ENCODE results near the gene UBQLN4.

UBQLN4 gene

DNA sequence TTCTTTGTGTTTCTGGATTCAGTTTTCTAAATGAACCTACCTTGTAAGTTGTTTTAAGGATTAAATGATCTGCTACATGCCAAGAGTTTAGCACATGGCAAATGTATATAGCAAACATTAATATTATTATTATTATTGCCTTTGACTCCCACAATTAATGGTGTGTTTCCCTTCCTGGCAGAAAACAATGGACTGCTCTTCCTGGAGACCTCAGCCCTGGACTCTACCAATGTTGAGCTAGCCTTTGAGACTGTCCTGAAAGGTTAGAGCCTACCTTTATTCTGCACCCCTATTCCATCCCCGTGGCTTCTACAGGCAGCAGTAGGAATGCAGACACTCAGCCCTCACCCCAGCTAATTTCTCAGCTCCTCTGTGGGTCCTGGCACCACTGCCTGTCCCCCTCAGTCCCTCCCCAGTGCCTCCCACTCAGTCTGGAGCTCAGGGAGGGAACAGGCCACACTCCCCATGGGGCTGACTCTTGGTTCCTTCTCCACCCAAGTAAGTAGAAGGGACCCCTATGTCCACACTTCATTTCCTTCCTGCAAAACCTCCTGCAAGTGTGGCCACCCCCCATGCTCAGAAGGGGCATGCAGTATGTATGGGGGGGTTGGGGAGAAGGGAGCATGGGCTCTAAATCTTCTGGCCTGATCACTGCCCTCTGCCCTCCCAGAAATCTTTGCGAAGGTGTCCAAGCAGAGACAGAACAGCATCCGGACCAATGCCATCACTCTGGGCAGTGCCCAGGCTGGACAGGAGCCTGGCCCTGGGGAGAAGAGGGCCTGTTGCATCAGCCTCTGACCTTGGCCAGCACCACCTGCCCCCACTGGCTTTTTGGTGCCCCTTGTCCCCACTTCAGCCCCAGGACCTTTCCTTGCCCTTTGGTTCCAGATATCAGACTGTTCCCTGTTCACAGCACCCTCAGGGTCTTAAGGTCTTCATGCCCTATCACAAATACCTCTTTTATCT lies 16.2 kb upstream of the UBQLN4 start:
- Histone ChIP-seq H3K9me3 (ENCODE audit: control insufficient read depth, insufficient read depth, low read length) (no peaks in the 10 kb centered on the region), H3K27me3 (ENCODE audit: control insufficient read depth, insufficient read depth, low read length) (no peaks in the 10 kb centered on the region), H3K9ac (ENCODE audit: low read depth, low read length) (no peak overlapping the region), H3K36me3 (ENCODE audit: control insufficient read depth, insufficient read depth, low read length) (no peaks in the 10 kb centered on the region), H3K4me1 (ENCODE audit: control insufficient read depth, insufficient read depth, low read length) (peaks cover 23% of the 10 kb centered on the region), H3K4me3 (ENCODE audit: low read depth, low read length) (no peak overlapping the region)

DNA sequence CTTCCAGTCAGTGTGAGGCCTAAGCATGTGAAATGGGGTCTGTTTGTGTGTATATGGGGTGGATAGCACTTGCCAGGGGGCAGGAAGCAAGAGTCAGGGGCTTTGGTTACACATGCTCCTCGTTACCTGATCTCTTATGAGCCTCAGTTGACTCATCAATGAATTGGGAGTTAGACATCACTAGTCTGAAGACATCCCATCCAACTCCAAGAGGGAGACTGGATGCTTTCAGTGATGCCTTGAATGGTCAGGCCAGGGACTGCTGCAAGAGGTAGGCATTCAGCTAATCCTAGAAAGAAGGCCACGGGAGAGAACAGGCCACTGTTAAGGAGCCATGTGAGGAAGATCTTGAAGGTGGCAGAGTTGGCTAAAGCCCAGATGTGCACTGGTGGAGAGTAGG lies 13.7 kb upstream of the UBQLN4 start:
- no peaks in the 10 kb centered on the region for H3K9me3 ChIP-seq (ENCODE audit: control insufficient read depth, insufficient read depth, low read length)
- H3K4me3 ChIP-seq (ENCODE audit: low read depth, low read length): no peak overlapping the region
- no peaks in the 10 kb centered on the region for H3K36me3 ChIP-seq (ENCODE audit: control insufficient read depth, insufficient read depth, low read length)
- H3K4me1 ChIP-seq (ENCODE audit: control insufficient read depth, insufficient read depth, low read length): peaks cover 7% of the 10 kb centered on the region
- no peak overlapping the region for H3K9ac ChIP-seq (ENCODE audit: low read depth, low read length)
- H3K27me3 ChIP-seq (ENCODE audit: control insufficient read depth, insufficient read depth, low read length): no peaks in the 10 kb centered on the region

DNA sequence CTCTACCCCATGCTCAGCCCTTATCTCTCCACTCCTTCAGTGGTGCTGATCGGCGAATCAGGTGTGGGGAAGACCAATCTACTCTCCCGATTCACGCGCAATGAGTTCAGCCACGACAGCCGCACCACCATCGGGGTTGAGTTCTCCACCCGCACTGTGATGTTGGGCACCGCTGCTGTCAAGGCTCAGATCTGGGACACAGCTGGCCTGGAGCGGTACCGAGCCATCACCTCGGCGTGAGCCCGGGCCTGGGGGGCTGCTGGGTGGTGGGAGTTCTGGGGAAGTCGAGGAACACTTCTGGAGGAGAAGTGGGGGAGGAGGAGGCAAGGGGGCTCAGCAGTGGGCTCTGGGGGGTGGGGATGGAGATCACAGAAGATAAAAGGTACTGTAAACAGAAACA lies 12.3 kb upstream of the UBQLN4 start:
- Histone ChIP-seq H3K27me3 (ENCODE audit: control insufficient read depth, insufficient read depth, low read length) (peaks cover 4% of the 10 kb centered on the region), H3K9me3 (ENCODE audit: control insufficient read depth, insufficient read depth, low read length) (no peaks in the 10 kb centered on the region), H3K4me3 (ENCODE audit: low read depth, low read length) (no peak overlapping the region), H3K4me1 (ENCODE audit: control insufficient read depth, insufficient read depth, low read length) (peaks cover 11% of the 10 kb centered on the region), H3K9ac (ENCODE audit: low read depth, low read length) (no peak overlapping the region), H3K36me3 (ENCODE audit: control insufficient read depth, insufficient read depth, low read length) (no peaks in the 10 kb centered on the region)

DNA sequence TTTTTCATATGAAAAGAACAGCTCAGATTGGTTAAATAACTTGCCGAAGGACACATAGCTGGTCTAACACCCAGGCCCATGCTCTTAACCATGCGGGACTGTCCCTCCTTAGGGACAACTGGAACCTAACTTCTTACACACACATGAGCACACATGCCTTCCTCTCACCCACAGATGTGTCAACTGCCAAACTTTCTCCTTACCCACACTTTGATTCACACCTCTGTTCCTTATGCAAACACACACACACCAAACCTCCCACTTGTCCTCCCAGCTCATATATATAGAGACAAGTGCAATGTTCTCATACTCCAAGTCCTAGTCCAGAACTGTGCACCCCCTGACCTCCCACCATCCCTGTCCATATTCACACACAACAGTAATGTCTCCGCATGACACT lies 11.6 kb upstream of the UBQLN4 start:
- Histone ChIP-seq H3K27me3 (ENCODE audit: control insufficient read depth, insufficient read depth, low read length) (peaks cover 4% of the 10 kb centered on the region), H3K4me1 (ENCODE audit: control insufficient read depth, insufficient read depth, low read length) (peaks cover 11% of the 10 kb centered on the region), H3K9me3 (ENCODE audit: control insufficient read depth, insufficient read depth, low read length) (no peaks in the 10 kb centered on the region), H3K9ac (ENCODE audit: low read depth, low read length) (no peak overlapping the region), H3K4me3 (ENCODE audit: low read depth, low read length) (no peak overlapping the region), H3K36me3 (ENCODE audit: control insufficient read depth, insufficient read depth, low read length) (no peaks in the 10 kb centered on the region)

DNA sequence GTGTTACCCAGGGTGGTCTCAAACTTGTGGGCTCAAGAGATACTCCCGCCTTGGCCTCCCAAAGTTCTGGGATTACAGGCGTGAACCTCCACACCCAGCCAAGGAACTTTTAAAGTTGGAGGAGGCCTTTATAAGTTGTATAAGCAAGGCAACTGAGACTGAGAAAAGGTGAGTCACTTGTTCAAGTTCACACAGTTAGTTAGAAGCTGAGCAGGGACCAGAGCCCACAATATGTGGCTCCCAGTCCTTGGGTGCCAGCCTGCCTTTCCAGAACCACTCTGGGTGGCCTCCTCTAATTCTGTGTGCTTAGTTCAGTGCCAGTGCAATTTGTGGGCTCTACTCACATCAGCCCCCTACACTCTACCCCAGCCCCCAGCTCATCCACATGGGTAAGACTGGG lies 11.0 kb upstream of the UBQLN4 start:
- H3K9me3 ChIP-seq (ENCODE audit: control insufficient read depth, insufficient read depth, low read length): no peaks in the 10 kb centered on the region
- peaks cover 11% of the 10 kb centered on the region for H3K4me1 ChIP-seq (ENCODE audit: control insufficient read depth, insufficient read depth, low read length)
- no peak overlapping the region for H3K4me3 ChIP-seq (ENCODE audit: low read depth, low read length)
- no peaks in the 10 kb centered on the region for H3K36me3 ChIP-seq (ENCODE audit: control insufficient read depth, insufficient read depth, low read length)
- peaks cover 4% of the 10 kb centered on the region for H3K27me3 ChIP-seq (ENCODE audit: control insufficient read depth, insufficient read depth, low read length)
- H3K9ac ChIP-seq (ENCODE audit: low read depth, low read length): no peak overlapping the region

DNA sequence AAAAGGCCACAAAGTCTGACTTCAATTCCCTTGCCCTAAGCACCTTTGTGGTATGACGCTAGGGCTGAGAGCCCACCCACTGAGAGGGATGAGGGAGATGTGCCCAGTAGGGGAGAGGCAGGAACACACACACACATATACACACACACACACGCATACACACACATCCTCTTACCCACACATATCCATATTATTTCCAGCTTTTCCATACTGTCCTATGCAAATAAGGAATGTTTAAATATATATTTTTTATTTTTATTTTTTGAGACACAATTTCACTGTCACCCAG lies 10.3 kb upstream of the UBQLN4 start:
- Histone ChIP-seq H3K9me3 (ENCODE audit: control insufficient read depth, insufficient read depth, low read length) (no peaks in the 10 kb centered on the region), H3K4me3 (ENCODE audit: low read depth, low read length) (no peak overlapping the region), H3K4me1 (ENCODE audit: control insufficient read depth, insufficient read depth, low read length) (peaks cover 11% of the 10 kb centered on the region), H3K9ac (ENCODE audit: low read depth, low read length) (no peak overlapping the region), H3K36me3 (ENCODE audit: control insufficient read depth, insufficient read depth, low read length) (no peaks in the 10 kb centered on the region), H3K27me3 (ENCODE audit: control insufficient read depth, insufficient read depth, low read length) (peaks cover 7% of the 10 kb centered on the region)

DNA sequence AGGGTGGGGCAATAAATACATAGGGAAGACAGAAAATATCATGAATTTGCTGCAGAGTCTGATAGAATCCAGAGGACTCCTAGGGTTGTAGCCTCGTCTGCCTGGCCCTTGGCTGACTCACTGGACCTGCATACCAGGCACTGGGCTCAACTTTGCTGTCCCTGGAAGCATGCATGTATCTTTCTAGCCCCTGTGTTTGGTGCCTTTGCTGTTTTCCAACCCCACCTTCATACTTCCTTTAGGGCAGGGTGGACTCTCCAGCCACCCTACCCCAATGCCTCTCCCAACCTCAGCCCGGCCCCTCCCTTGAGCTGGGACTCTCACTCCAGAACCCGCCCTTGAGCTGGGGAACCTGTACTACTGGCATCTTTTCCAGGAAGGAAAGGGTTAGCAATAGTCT lies 8.6 kb upstream of the UBQLN4 start:
- Histone ChIP-seq H3K4me3 (ENCODE audit: low read depth, low read length) (no peak overlapping the region), H3K4me1 (ENCODE audit: control insufficient read depth, insufficient read depth, low read length) (peaks cover 11% of the 10 kb centered on the region), H3K27me3 (ENCODE audit: control insufficient read depth, insufficient read depth, low read length) (peaks cover 10% of the 10 kb centered on the region), H3K9me3 (ENCODE audit: control insufficient read depth, insufficient read depth, low read length) (no peaks in the 10 kb centered on the region), H3K9ac (ENCODE audit: low read depth, low read length) (no peak overlapping the region), H3K36me3 (ENCODE audit: control insufficient read depth, insufficient read depth, low read length) (no peaks in the 10 kb centered on the region)

DNA sequence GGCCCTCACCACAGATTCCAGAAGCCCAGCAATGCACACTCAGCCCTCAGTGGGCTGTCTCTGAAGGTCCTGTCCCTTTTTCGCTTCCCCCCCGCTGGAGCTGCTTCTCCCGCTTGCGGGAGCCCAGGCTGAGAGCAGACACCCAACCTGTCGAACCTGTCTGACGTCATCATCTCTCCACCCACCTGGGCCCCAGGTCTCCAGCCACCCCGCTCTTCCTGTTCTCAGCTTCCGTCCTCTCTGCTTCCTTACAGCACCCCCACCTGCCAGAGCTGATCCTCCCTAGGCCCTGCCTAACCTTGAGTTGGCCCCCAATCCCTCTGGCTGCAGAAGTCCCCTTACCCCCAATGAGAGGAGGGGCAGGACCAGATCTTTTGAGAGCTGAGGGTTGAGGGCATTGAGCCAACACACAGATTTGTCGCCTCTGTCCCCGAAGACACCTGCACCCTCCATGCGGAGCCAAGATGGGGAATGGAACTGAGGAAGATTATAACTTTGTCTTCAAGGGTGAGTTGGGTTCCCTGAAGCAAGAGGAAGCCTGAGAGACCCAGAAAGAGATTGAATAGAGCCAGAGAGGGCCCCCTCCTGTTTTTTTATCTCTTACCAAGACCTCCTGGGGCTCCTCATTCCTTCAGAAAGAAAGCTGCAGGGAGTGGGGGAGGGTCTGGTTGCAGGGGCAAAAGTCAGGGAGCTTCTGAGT lies 7.5 kb upstream of the UBQLN4 start, which contains the start of gene RAB25:
RAB25 (plus strand) TSS at position 224 of the 700 bp plus-strand sequence; CDS start at position 465, 241 bp downstream.
- Histone ChIP-seq H3K36me3 (ENCODE audit: control insufficient read depth, insufficient read depth, low read length) (no peaks in the 10 kb centered on the region), H3K9ac (ENCODE audit: low read depth, low read length) (peak within 1 kb of the TSS; percentile 41), H3K4me3 (ENCODE audit: low read depth, low read length) (peak within 1 kb of the TSS; percentile 65)

DNA sequence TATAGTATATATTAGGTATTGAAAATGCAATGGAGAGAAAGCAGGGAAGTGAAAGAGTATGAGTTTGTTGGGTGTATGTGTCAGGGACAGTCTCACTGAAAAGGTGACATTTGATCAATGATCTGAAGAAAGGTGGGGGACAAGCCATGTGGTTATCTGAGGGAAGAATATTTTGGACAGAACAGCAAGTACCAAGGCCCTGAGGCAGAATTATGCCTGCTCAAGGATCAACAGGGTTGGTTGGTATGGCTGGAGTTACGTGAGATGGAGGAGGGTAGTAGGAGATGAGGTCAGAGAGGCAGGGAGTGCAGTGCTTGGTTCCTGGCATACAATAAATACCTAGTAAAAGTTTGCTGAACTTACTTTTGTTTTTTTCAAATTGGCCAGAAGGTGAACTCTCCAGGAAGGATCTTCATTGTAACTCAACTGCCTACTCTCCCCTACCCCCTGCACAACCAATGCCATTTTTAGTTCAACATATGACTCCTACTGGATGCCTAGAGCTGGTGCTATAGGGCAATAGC lies 2.8 kb upstream of the UBQLN4 start:
- Histone ChIP-seq H3K27me3 (ENCODE audit: control insufficient read depth, insufficient read depth, low read length) (peaks cover 12% of the 10 kb centered on the region), H3K4me1 (ENCODE audit: control insufficient read depth, insufficient read depth, low read length) (peaks cover 8% of the 10 kb centered on the region), H3K9ac (ENCODE audit: low read depth, low read length) (no peak overlapping the region), H3K9me3 (ENCODE audit: control insufficient read depth, insufficient read depth, low read length) (no peaks in the 10 kb centered on the region), H3K4me3 (ENCODE audit: low read depth, low read length) (no peak overlapping the region), H3K36me3 (ENCODE audit: control insufficient read depth, insufficient read depth, low read length) (no peaks in the 10 kb centered on the region)

More for the DNA sequence above, 7.5 kb upstream of the UBQLN4 start, which contains the start of gene RAB25:
- Histone ChIP-seq H3K27me3 (ENCODE audit: control insufficient read depth, insufficient read depth, low read length) (peaks cover 12% of the 10 kb centered on the region), H3K9me3 (ENCODE audit: control insufficient read depth, insufficient read depth, low read length) (no peaks in the 10 kb centered on the region), H3K4me1 (ENCODE audit: control insufficient read depth, insufficient read depth, low read length) (peaks cover 9% of the 10 kb centered on the region)

DNA sequence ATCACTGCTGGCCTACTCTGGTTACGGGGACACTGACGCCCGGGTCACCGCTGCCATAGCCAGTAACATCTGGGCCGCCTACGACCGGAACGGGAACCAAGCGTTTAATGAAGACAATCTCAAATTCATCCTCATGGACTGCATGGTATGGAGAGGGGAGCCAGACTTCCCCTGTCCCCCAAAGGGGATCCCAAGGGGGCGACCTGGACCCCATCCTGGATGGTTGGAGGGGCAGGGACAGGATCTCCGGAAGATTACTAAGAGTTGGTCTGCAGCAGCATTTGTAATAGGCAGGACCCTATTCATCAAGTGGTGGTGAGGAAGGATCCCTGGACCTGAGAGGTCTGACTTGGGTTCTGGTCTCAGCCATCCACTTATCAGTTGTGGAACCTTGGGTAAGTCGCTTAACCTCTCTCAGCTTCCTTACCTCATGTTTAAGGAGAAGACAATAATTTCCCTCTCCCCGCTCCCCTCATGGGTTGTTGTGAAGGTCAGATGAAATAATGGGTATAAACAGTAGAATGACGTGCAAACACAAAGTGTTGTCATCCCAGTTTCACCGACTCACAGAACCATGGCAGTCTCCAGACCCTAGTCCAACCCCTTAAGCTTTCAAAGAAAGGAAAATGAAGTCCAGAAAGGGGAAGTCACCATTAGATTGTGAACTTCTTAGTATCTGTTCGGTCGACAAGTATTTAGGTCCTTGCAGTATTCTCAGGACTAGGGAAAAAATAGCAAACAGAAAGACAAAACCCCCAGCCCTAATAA lies 1.9 kb upstream of the UBQLN4 start:
- peak overlapping the region; percentile 89 for H3K9ac ChIP-seq (ENCODE audit: low read depth, low read length)
- H3K4me1 ChIP-seq (ENCODE audit: control insufficient read depth, insufficient read depth, low read length): peaks cover 5% of the 10 kb centered on the region
- peak overlapping the region; percentile 92 for H3K4me3 ChIP-seq (ENCODE audit: low read depth, low read length)
- H3K27me3 ChIP-seq (ENCODE audit: control insufficient read depth, insufficient read depth, low read length): peaks cover 12% of the 10 kb centered on the region
- H3K36me3 ChIP-seq (ENCODE audit: control insufficient read depth, insufficient read depth, low read length): no peaks in the 10 kb centered on the region
- no peaks in the 10 kb centered on the region for H3K9me3 ChIP-seq (ENCODE audit: control insufficient read depth, insufficient read depth, low read length)

DNA sequence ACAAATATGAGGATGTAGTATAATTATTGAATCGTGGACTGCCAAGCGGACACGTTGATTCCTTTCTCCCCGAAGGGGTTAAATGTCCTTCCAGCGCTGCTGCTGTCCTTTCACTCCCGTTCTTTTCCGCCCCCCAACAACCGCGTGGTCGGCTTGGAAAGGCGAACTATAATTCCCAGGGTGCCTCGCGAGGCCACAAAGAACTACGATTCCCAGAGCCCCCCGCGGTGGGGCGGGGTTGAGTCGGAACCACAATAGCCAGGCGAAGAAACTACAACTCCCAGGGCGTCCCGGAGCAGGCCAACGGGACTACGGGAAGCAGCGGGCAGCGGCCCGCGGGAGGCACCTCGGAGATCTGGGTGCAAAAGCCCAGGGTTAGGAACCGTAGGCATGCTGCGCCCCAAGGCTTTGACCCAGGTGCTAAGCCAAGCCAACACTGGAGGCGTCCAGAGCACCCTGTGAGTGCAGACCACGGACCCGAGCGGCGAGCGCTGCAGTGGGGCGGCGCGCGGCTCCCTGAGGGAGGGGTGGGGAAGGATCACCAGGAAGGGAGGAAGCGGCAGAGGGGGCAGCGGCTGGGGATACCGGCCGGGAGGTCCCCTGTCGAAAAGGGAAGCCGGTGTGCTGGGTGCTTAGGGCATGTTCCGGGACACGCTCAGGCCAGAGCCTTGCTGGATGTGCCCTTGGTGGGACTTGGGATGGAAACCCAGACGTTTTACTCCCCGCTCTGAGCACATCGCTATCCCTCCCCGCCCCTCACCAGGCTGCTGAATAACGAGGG lies 1.1 kb upstream of the UBQLN4 start, which contains the start of gene LAMTOR2:
LAMTOR2 (plus strand) TSS at position 283 of the 781 bp plus-strand sequence; CDS start at position 391, 108 bp downstream.
- H3K9ac ChIP-seq (ENCODE audit: low read depth, low read length): peak within 1 kb of the TSS; percentile 92
- peak within 1 kb of the TSS; percentile 92 for H3K4me3 ChIP-seq (ENCODE audit: low read depth, low read length)
- peaks cover 7% of the 10 kb centered on the region for H3K36me3 ChIP-seq (ENCODE audit: control insufficient read depth, insufficient read depth, low read length)
- peaks cover 12% of the 10 kb centered on the region for H3K27me3 ChIP-seq (ENCODE audit: control insufficient read depth, insufficient read depth, low read length)
- H3K4me1 ChIP-seq (ENCODE audit: control insufficient read depth, insufficient read depth, low read length): peaks cover 5% of the 10 kb centered on the region
- no peaks in the 10 kb centered on the region for H3K9me3 ChIP-seq (ENCODE audit: control insufficient read depth, insufficient read depth, low read length)

All from iPS-15b (cell line).